Adrenal gland (tissue), 12 donors: Measurements from ENCODE around the gene HOXA10. TPM values are rescaled to one million over a fixed set of nuclear protein-coding genes. Genes with fewer than 3 reads are reported as not detected.

Source experiments
- DNase-seq, 7 donors: peaks; one replicate each; pipeline ENCODE4 v3.0.0-alpha.2; 2019 to 2020
- H3K27ac ChIP-seq, 5 donors: fragments of 200-600 bp; sonication (generic) in 4 of 5; 1 replicate in 3 of 5; 2 replicates in 2 of 5; pipeline versions ENCODE4 v1.5.1 to v1.8.0; 2016 to 2020; ENCODE audit warnings: mild to moderate bottlenecking in 1 of 5
- H3K27me3 ChIP-seq: fragments of 200-600 bp; 2 replicates; pipeline ENCODE4 v1.8.0; 2021
- H3K36me3 ChIP-seq, 2 donors: fragments of 200-600 bp; replicated peaks in 1 of 2; 1 replicate in 1 of 2; 2 replicates in 1 of 2; pipeline versions ENCODE4 v1.5.1 to v1.8.0; 2018 to 2022
- H3K4me1 ChIP-seq, 2 donors: fragments of 200-600 bp; replicated peaks in 1 of 2; 1 replicate in 1 of 2; 2 replicates in 1 of 2; pipeline versions ENCODE4 v1.5.1 to v1.8.0; 2018 to 2021
- H3K4me3 ChIP-seq, 4 donors: fragments of 200-600 bp; sonication (generic) in 3 of 4; one replicate each; pipeline ENCODE4 v1.5.1; 2016 to 2018
- H3K9me3 ChIP-seq, 3 donors: fragments of 200-600 bp; sonication (generic) in 1 of 3; replicated peaks in 1 of 3; 1 replicate in 2 of 3; 2 replicates in 1 of 3; pipeline versions ENCODE4 v1.5.1 to v1.8.0; 2016 to 2021
- POLR2A ChIP-seq, 2 donors: fragments of 450-650 bp; IDR thresholded peaks; one replicate each; pipeline ENCODE4 v1.6.1; 2017; ENCODE audit warnings: antibody characterized with exemption in 2 of 2, mild to moderate bottlenecking in 2 of 2, moderate library complexity in 1 of 2
- WGBS, 4 donors: extraction: QIAGEN DNeasy Blood & Tissue Kit in 2 of 4; methylation state at CpG; one replicate each; pipeline versions ENCODE4 v1.1.5 to v1.1.7; 2013 to 2017; 5-methylcytosine and 5-hydroxymethylcytosine counted together
- intact Hi-C, 2 donors: fragments of 100-400 bp; cut with DNase I; formaldehyde crosslinking; loops; one replicate each; pipeline versions ENCODE4 v1.14.1 to v1.15.0; 2022 to 2023
- polyA plus RNA-seq, 3 donors: library from polyadenylated mRNA; stranded (reverse); fragments of 200-250 nt in 2 of 3; fragments of 350-450 nt in 1 of 3; fragmentation: Illumina TruSeq in 1 of 3; extraction: RNeasy Lipid Tissue Mini Kit (QIAGEN cat#74804) in 1 of 3; gene quantifications; one replicate each; pipeline ENCODE4 v1.2.3, GENCODE V29; 2013 to 2014
- total RNA-seq, 9 donors: library from RNA; depleted of rRNA in 4 of 9; stranded (reverse); fragments of >200 nt in 4 of 9; fragments of 120-200 nt in 1 of 9; fragmentation: NEBNext Ultra II Directional in 1 of 9; extraction: Animal tissue kit (Norgen Biotek cat#: 25700) in 1 of 9; gene quantifications; one replicate each; pipeline versions ENCODE4 v1.1.0 to v1.2.4, GENCODE V29; 2013 to 2023
- TF ChIP-seq, protein P1 (sequence below), 6 experiments: fragments of 450-650 bp in 4 of 6; fragments of 200-600 bp in 2 of 6; sonication (generic) in 1 of 6; IDR thresholded peaks; 1 replicate in 5 of 6; 2 replicates in 1 of 6; pipeline versions ENCODE4 v1.5.1 to v1.8.0; 2016 to 2021; ENCODE audit warnings: antibody characterized with exemption in 6 of 6, mild to moderate bottlenecking in 2 of 6, moderate library complexity in 1 of 6
- donor health status: healthy with polysubstance abuse.
- donor health status: Bipolar disorder and iron deficiency.
- donor health status: DM: yes; HTN: yes; CAD: no.
- donor health status: DM: no; HTN: no; CAD: no.
- donor health status: DM: no; HTN: no; CAD: no.
- donor health status: DM: yes; HTN: yes; CAD: no.

Gene HOXA10
- total and polyA plus RNA-seq, 12 donors = 0.11 to 14.7 (median 11.3) TPM

DNA sequence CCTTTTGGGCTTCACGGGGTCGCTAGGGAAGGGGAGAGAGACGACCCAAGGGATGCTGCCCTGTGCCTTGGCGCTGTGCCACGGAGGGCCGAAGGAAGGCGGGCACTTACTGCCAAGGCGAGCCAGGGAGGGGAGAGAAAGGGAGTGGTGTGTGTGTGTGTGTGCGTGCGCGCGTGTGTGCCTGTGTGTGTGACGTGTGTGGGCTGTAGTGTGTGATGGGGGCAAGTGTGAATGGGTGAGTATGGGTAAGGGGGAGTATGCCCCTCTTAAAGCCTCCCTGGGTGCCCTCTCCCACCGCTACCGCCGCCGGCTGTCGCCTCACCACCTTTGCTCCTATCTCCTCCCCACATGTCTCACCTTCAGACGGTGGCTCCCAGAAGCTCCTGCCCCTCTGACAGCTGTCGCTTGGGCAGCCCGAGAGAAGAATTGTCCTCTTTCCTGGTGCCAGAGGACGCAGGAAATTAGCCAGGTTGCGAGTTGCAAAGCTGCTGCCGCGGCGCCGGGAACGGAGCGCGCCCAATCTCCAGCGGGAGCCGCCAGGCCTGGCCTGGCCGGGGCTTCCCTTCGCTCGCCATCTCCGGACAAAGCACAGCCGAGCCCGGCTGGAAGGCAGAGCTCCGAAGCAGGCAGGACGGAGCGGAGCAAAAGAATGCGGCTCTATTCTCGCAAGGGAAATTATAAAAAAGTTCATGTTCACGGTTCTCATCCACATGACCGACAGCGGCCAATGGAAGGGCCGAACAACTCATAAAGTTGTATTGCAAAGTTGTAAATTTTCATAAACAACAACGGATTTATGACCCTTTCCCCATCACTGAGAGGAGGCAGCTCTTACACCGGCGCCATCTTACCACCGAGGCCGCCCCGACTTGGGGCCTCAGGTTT, 21.9 kb downstream of the HOXA10 start, which contains the start of gene HOXA3:
TSS of gene HOXA3 (minus strand) at position 653 of the 885 bp plus-strand sequence. CDS start 41,943 bp downstream, outside the sequence.
- Histone ChIP-seq H3K36me3 (no peaks in the 10 kb centered on the region), H3K27me3 (no peaks in the 10 kb centered on the region), H3K4me1 (peaks cover 13 to 36% of the 10 kb centered on the region in 2 donors), H3K4me3 (peak within 1 kb of the TSS in 1 of 4 donors; percentile 63), H3K27ac (peak within 1 kb of the TSS in 4 of 5 donors; percentile 92 to 99 (median 96)), H3K9me3 (no peaks in the 10 kb centered on the region)
- peak in 1 of 2 donors; percentile 23 for TF ChIP-seq POLR2A (IDR thresholded peaks at IDR 0.05)
- TF ChIP-seq, protein P1, sequence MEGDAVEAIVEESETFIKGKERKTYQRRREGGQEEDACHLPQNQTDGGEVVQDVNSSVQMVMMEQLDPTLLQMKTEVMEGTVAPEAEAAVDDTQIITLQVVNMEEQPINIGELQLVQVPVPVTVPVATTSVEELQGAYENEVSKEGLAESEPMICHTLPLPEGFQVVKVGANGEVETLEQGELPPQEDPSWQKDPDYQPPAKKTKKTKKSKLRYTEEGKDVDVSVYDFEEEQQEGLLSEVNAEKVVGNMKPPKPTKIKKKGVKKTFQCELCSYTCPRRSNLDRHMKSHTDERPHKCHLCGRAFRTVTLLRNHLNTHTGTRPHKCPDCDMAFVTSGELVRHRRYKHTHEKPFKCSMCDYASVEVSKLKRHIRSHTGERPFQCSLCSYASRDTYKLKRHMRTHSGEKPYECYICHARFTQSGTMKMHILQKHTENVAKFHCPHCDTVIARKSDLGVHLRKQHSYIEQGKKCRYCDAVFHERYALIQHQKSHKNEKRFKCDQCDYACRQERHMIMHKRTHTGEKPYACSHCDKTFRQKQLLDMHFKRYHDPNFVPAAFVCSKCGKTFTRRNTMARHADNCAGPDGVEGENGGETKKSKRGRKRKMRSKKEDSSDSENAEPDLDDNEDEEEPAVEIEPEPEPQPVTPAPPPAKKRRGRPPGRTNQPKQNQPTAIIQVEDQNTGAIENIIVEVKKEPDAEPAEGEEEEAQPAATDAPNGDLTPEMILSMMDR (IDR thresholded peaks at IDR 0.05) = no peak
- DNase-seq = peak; percentile 9 to 60 (median 46)
- intact Hi-C loops = no loop called here
- 34 to 56% (median 47%) methylated on average over 49 to 53 of the region's 53 CpGs for WGBS, 4 donors

DNA sequence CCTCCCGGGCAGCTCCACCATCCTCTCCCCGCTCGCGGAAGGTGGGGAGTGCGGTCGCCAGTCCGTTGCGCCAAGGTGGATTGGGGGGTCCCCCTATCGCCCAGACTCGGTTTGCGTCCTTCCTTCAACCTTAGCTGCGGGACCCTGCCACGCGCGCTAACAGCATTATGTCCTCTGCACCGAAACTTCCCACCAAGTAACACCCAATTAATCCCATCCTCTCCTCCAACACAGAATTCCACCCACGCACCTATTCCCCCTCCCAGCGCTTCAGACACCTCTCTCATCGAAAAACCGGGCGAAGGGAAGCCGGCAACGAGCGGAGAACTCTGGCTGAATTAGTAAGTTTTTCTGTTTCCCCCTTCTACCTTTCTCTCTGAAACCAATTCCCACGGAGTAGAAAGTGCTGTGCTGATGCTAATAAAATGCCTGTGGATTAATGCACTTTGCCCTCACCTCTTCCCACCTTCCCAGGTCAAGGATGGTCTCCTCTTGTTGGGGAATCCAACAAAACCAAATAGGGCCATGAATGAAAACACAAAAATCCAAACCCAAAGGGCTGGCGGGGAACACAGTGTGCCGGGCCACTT, 22.7 kb downstream of the HOXA10 start:
- intact Hi-C loops = no loop called here
- WGBS, 4 donors = 21 to 37% (median 36%) methylated on average over 17 to 27 of the region's 27 CpGs
- Histone ChIP-seq H3K27me3 (no peaks in the 10 kb centered on the region), H3K9me3 (no peaks in the 10 kb centered on the region), H3K27ac (peak overlapping the region; percentile 66 to 99 (median 93)), H3K36me3 (no peaks in the 10 kb centered on the region), H3K4me1 (peaks cover 13 to 41% of the 10 kb centered on the region in 2 donors), H3K4me3 (peak overlapping the region in 2 of 4 donors; percentile 27 to 63)
- DNase-seq = peak in 1 of 7 donors; percentile 45
- TF ChIP-seq, protein P1 (IDR thresholded peaks at IDR 0.05) = no peak
- TF ChIP-seq POLR2A (IDR thresholded peaks at IDR 0.05) = no peak

GRCh38 chr7:27150568-27151340, 23.4 kb downstream of the HOXA10 start:
- 0 to 1% (median 1%) methylated on average over 18 to 58 of the region's 58 CpGs for whole genome bisulfite sequencing, 4 donors
- peak overlapping the region; percentile 66 to 99 (median 93) for H3K27ac ChIP-seq
- TF ChIP-seq POLR2A (IDR thresholded peaks at IDR 0.05) = peak; percentile 51 to 86
- TF ChIP-seq, protein P1 (IDR thresholded peaks at IDR 0.05) = peak; percentile 68 to 92 (median 85)
- no peaks in the 10 kb centered on the region for H3K27me3 ChIP-seq
- H3K9me3 ChIP-seq = no peaks in the 10 kb centered on the region
- peaks cover 13 to 40% of the 10 kb centered on the region in 2 donors for H3K4me1 ChIP-seq
- H3K36me3 ChIP-seq = no peaks in the 10 kb centered on the region
- DNase-seq = peak; percentile 82 to 90 (median 86)
- peak overlapping the region in 3 of 4 donors; percentile 27 to 63 (median 51) for H3K4me3 ChIP-seq
- intact Hi-C loops = no loop called here
